Measurements from ENCODE around the gene HSD17B14.
"Not testable (repeated sequence)": the region's sequence is repeated elsewhere in the genome, so short reads cannot be mapped to it uniquely, and the experiment has no call there.

HSD17B14 gene

GRCh38 chr19:48793271-48793670, 43.0 kb downstream of the HSD17B14 start:
- no peak for DNase-seq
- CTCF ChIA-PET = interaction anchor here (1.1 to 9.8 kb wide), 2 partner anchors 49 to 147 kb away, joined by 3 to 176 read pairs; partner anchors contain the start of gene CA11
- Mint-ChIP-seq H3K4me3 (no peak overlapping the region), H3K4me1 (peaks cover 8% of the 10 kb centered on the region), H3K27me3 (no peaks in the 10 kb centered on the region), H3K9me3 (no peaks in the 10 kb centered on the region), H3K27ac (no peak overlapping the region), H3K36me3 (no peaks in the 10 kb centered on the region)

GRCh38 chr19:48787331-48787730, 49.0 kb downstream of the HSD17B14 start:
- not testable (repeated sequence) for H3K4me3 Mint-ChIP-seq, H3K9me3 Mint-ChIP-seq, H3K4me1 Mint-ChIP-seq, H3K36me3 Mint-ChIP-seq, H3K27ac Mint-ChIP-seq, DNase-seq
- CTCF ChIA-PET = interaction anchor here (0.6 to 9.8 kb wide), 23 partner anchors 14 to 412 kb away, joined by 3 to 176 read pairs (median 5); partner anchors contain the start of genes CA11, FUT1, GYS1 and HSD17B14
- peaks cover 27% of the 10 kb centered on the region for H3K27me3 Mint-ChIP-seq

GRCh38 chr19:48786422-48786821, 49.9 kb downstream of the HSD17B14 start:
- CTCF ChIA-PET = interaction anchor here (3.9 to 9.8 kb wide), 2 partner anchors 56 to 184 kb away, joined by 22 to 176 read pairs; no protein-coding TSS in a partner anchor
- H3K4me1 Mint-ChIP-seq, H3K9me3 Mint-ChIP-seq, H3K4me3 Mint-ChIP-seq, H3K36me3 Mint-ChIP-seq, H3K27ac Mint-ChIP-seq, DNase-seq: not testable (repeated sequence)
- peaks cover 35% of the 10 kb centered on the region for H3K27me3 Mint-ChIP-seq

- H3K27me3 Mint-ChIP-seq = peaks cover 35% of the 10 kb centered on the region
- H3K4me1 Mint-ChIP-seq = peaks cover 3% of the 10 kb centered on the region
- no peak overlapping the region for H3K4me3 Mint-ChIP-seq
- CTCF ChIA-PET = interaction anchor here (3.1 to 3.2 kb wide), 2 partner anchors 11 to 57 kb away, joined by 15 to 17 read pairs; no protein-coding TSS in a partner anchor
- H3K27ac Mint-ChIP-seq = no peak overlapping the region
- no peak for DNase-seq
- no peaks in the 10 kb centered on the region for H3K9me3 Mint-ChIP-seq
- no peaks in the 10 kb centered on the region for H3K36me3 Mint-ChIP-seq
These were observed 51.8 kb downstream of the HSD17B14 start for GRCh38 chr19:48784527-48784926.

GRCh38 chr19:48780631-48781391, 55.5 kb downstream of the HSD17B14 start:
- H3K27ac Mint-ChIP-seq = no peak overlapping the region

GRCh38 chr19:48779636-48780035, 56.7 kb downstream of the HSD17B14 start:
- Mint-ChIP-seq H3K4me1 (peaks cover 3% of the 10 kb centered on the region), H3K9me3 (no peaks in the 10 kb centered on the region), H3K27ac (no peak overlapping the region), H3K27me3 (peaks cover 26% of the 10 kb centered on the region), H3K36me3 (no peaks in the 10 kb centered on the region), H3K4me3 (no peak overlapping the region)
- DNase-seq = no peak
- CTCF ChIA-PET = interaction anchor here (0.6 to 1.0 kb wide), 3 partner anchors 15 to 134 kb away, joined by 3 read pairs; partner anchors contain the start of gene CA11

More at GRCh38 chr19:48780631-48781391, 55.5 kb downstream of the HSD17B14 start:
- Mint-ChIP-seq H3K4me1 (peaks cover 3% of the 10 kb centered on the region), H3K9me3 (no peaks in the 10 kb centered on the region), H3K36me3 (no peaks in the 10 kb centered on the region), H3K27me3 (peaks cover 37% of the 10 kb centered on the region), H3K4me3 (no peak overlapping the region)
- DNase-seq = no peak
- CTCF ChIA-PET = no interaction called here

- H3K9me3 Mint-ChIP-seq = no peaks in the 10 kb centered on the region
- no peak overlapping the region for H3K4me3 Mint-ChIP-seq
- H3K27me3 Mint-ChIP-seq = peaks cover 18% of the 10 kb centered on the region
- DNase-seq = no peak
- no peaks in the 10 kb centered on the region for H3K36me3 Mint-ChIP-seq
- CTCF ChIA-PET = no interaction called here
- H3K27ac Mint-ChIP-seq = no peak overlapping the region
- peaks cover 3% of the 10 kb centered on the region for H3K4me1 Mint-ChIP-seq
These were observed 58.6 kb downstream of the HSD17B14 start for GRCh38 chr19:48777720-48778119.

GRCh38 chr19:48777139-48777538, 59.2 kb downstream of the HSD17B14 start:
- Mint-ChIP-seq H3K27me3 (peaks cover 17% of the 10 kb centered on the region), H3K27ac (no peak overlapping the region), H3K4me3 (no peak overlapping the region), H3K36me3 (no peaks in the 10 kb centered on the region), H3K9me3 (no peaks in the 10 kb centered on the region), H3K4me1 (no peaks in the 10 kb centered on the region)
- CTCF ChIA-PET = no interaction called here
- DNase-seq = no peak

GRCh38 chr19:48772503-48772953, 63.8 kb downstream of the HSD17B14 start:
- H3K4me1 Mint-ChIP-seq = no peaks in the 10 kb centered on the region
- no peak overlapping the region for H3K4me3 Mint-ChIP-seq
- CTCF ChIA-PET = no interaction called here
- no peak overlapping the region for H3K27ac Mint-ChIP-seq
- DNase-seq = no peak
- peaks cover 37% of the 10 kb centered on the region for H3K27me3 Mint-ChIP-seq
- no peaks in the 10 kb centered on the region for H3K9me3 Mint-ChIP-seq
- H3K36me3 Mint-ChIP-seq = no peaks in the 10 kb centered on the region

GRCh38 chr19:48770734-48771472, 65.4 kb downstream of the HSD17B14 start:
- Mint-ChIP-seq H3K4me3 (no peak overlapping the region), H3K27me3 (peaks cover 45% of the 10 kb centered on the region), H3K36me3 (no peaks in the 10 kb centered on the region), H3K27ac (no peak overlapping the region), H3K4me1 (no peaks in the 10 kb centered on the region), H3K9me3 (no peaks in the 10 kb centered on the region)
- CTCF ChIA-PET = interaction anchor here (2.1 kb wide), 1 partner anchor 17 kb away, joined by 7 read pairs; no protein-coding TSS in a partner anchor
- DNase-seq = no peak

- no peak for DNase-seq
- CTCF ChIA-PET = interaction anchor here (2.1 kb wide), 1 partner anchor 18 kb away, joined by 7 read pairs; no protein-coding TSS in a partner anchor
These were observed 66.0 kb downstream of the HSD17B14 start for GRCh38 chr19:48770266-48770665.

GRCh38 chr19:48768994-48769713, 67.1 kb downstream of the HSD17B14 start:
- H3K36me3 Mint-ChIP-seq = no peaks in the 10 kb centered on the region

More at GRCh38 chr19:48770266-48770665, 66.0 kb downstream of the HSD17B14 start:
- Mint-ChIP-seq H3K36me3 (no peaks in the 10 kb centered on the region), H3K27me3 (peaks cover 52% of the 10 kb centered on the region), H3K4me3 (no peak overlapping the region), H3K9me3 (no peaks in the 10 kb centered on the region), H3K27ac (no peak overlapping the region), H3K4me1 (no peaks in the 10 kb centered on the region)

GRCh38 chr19:48768171-48768753, 68.0 kb downstream of the HSD17B14 start:
- H3K9me3 Mint-ChIP-seq, H3K4me3 Mint-ChIP-seq, H3K4me1 Mint-ChIP-seq, DNase-seq, H3K27ac Mint-ChIP-seq, H3K36me3 Mint-ChIP-seq, CTCF ChIA-PET: not testable (repeated sequence)
- H3K27me3 Mint-ChIP-seq = peaks cover 53% of the 10 kb centered on the region

More at GRCh38 chr19:48768994-48769713, 67.1 kb downstream of the HSD17B14 start:
- Mint-ChIP-seq H3K4me1 (no peaks in the 10 kb centered on the region), H3K9me3 (no peaks in the 10 kb centered on the region), H3K4me3 (no peak overlapping the region), H3K27ac (no peak overlapping the region), H3K27me3 (peaks cover 53% of the 10 kb centered on the region)
- CTCF ChIA-PET = interaction anchor here (2.1 kb wide), 1 partner anchor 19 kb away, joined by 7 read pairs; no protein-coding TSS in a partner anchor
- no peak for DNase-seq

Data from activated naive CD4-positive, alpha-beta T cell treated with anti-CD3 and anti-CD28 coated beads, Interleukin-2, amount 10 ng/mL, durations not matched to agents 7 days and 5 days (primary cell).